Neural cell (in vitro differentiated cells): ENCODE results near the gene ZRANB1. TPM values are rescaled to one million over a fixed set of nuclear protein-coding genes. Genes with fewer than 3 reads are reported as not detected.

ENCODE experiments used
- H2AFZ ChIP-seq: fragments of 200-600, 300-800 bp; sonication (generic), shearing (Covaris generic); 2 replicates; pipeline ENCODE4 v1.6.0; 2014; ENCODE audit warnings: low read depth, mild to moderate bottlenecking, antibody characterized with exemption, low read length, moderate library complexity
- H3F3A ChIP-seq: fragments of 200-600 bp; shearing (Covaris generic); 2 replicates; pipeline ENCODE4 v1.6.1; 2016; ENCODE audit warnings: mild to moderate bottlenecking, moderate library complexity, mixed read lengths, antibody characterized with exemption, low read length; ENCODE audit not compliant: insufficient read depth, poor library complexity, severe bottlenecking
- H3K27ac ChIP-seq: fragments of 200-600, 300-800 bp; sonication (generic), shearing (Covaris generic); 2 replicates; pipeline ENCODE4 v1.5.1; 2014; ENCODE audit warnings: mild to moderate bottlenecking, low read length, moderate library complexity
- H3K27me3 ChIP-seq: fragments of 300-800, 200-600 bp; sonication (generic), shearing (Covaris generic); 2 replicates; pipeline ENCODE4 v1.6.0; 2014; ENCODE audit warnings: mild to moderate bottlenecking, low read depth, low read length, moderate library complexity; ENCODE audit not compliant: insufficient read depth
- H3K36me3 ChIP-seq: fragments of 300-800, 200-600 bp; sonication (generic), shearing (Covaris generic); 2 replicates; pipeline ENCODE4 v1.5.1; 2014; ENCODE audit warnings: mild to moderate bottlenecking, antibody characterized with exemption, low read length, moderate library complexity; ENCODE audit not compliant: insufficient read depth
- H3K4me2 ChIP-seq: fragments of 300-800, 200-600 bp; sonication (generic), shearing (Covaris generic); 2 replicates; pipeline ENCODE4 v1.6.0; 2014; ENCODE audit warnings: mild to moderate bottlenecking, low read length
- H3K4me3 ChIP-seq: fragments of 300-800, 200-600 bp; sonication (generic), shearing (Covaris generic); 2 replicates; pipeline ENCODE4 v1.5.1; 2014; ENCODE audit warnings: mild to moderate bottlenecking, low read length, moderate library complexity
- H3K79me2 ChIP-seq: fragments of 200-600 bp; shearing (Covaris generic); replicated peaks from 2 replicates; pipeline ENCODE4 v1.6.0; 2014; ENCODE audit warnings: mild to moderate bottlenecking, low read length, moderate library complexity; ENCODE audit not compliant: insufficient read depth
- H3K9ac ChIP-seq: fragments of 300-800, 200-600 bp; sonication (generic), shearing (Covaris generic); 2 replicates; pipeline ENCODE4 v1.6.1; 2016; ENCODE audit warnings: mild to moderate bottlenecking, low read length, mixed read lengths
- H3K9me2 ChIP-seq: fragments of 200-600 bp; shearing (Covaris generic); 2 replicates; pipeline ENCODE4 v1.6.1; 2016; ENCODE audit warnings: mild to moderate bottlenecking, low read length, mixed read lengths; ENCODE audit not compliant: insufficient read depth
- H3K9me3 ChIP-seq: fragments of 200-600, 300-800 bp; sonication (generic), shearing (Covaris generic); 2 replicates; pipeline ENCODE4 v1.6.1; 2016; ENCODE audit warnings: mild to moderate bottlenecking, mixed run types, low read length, moderate library complexity, mixed read lengths
- H4K20me1 ChIP-seq: fragments of 200-600 bp; shearing (Covaris generic); 2 replicates; pipeline ENCODE4 v1.6.1; 2016; ENCODE audit warnings: mild to moderate bottlenecking, mixed run types; ENCODE audit not compliant: insufficient read depth
- CTCF ChIP-seq: fragments of 450-650 bp; IDR thresholded peaks from 2 replicates; pipeline ENCODE4 v1.5.1; 2014; ENCODE audit warnings: antibody characterized with exemption, mild to moderate bottlenecking, moderate library complexity; ENCODE audit not compliant: poor library complexity, severe bottlenecking
- EP300 ChIP-seq: fragments of 450-650 bp; conservative IDR thresholded peaks from 2 replicates; pipeline ENCODE4 v1.6.1; 2014; ENCODE audit warnings: antibody characterized with exemption, mild to moderate bottlenecking, moderate library complexity; ENCODE audit not compliant: poor library complexity, severe bottlenecking
- EZH2 ChIP-seq: fragments of 200-600, 300-800 bp; shearing (Covaris generic), sonication (generic); IDR thresholded peaks from 2 replicates; pipeline ENCODE4 v1.6.1; 2014; ENCODE audit warnings: antibody characterized with exemption, low read length, borderline replicate concordance, mild to moderate bottlenecking; ENCODE audit not compliant: insufficient read depth, poor library complexity, severe bottlenecking
- MXI1 ChIP-seq: fragments of 450-650 bp; conservative IDR thresholded peaks from 2 replicates; pipeline ENCODE4 v1.6.1; 2014; ENCODE audit warnings: antibody characterized with exemption, mild to moderate bottlenecking; ENCODE audit not compliant: poor library complexity, severe bottlenecking
- POLR2AphosphoS5 ChIP-seq: IDR thresholded peaks from 2 replicates; pipeline ENCODE4 v1.6.1; 2012
- RAD21 ChIP-seq: fragments of 450-650 bp; conservative IDR thresholded peaks from 2 replicates; pipeline ENCODE4 v1.6.1; 2014; ENCODE audit warnings: antibody characterized with exemption, mild to moderate bottlenecking, moderate library complexity
- REST ChIP-seq: IDR thresholded peaks from 2 replicates; pipeline ENCODE4 v1.6.1; 2012; ENCODE audit warnings: borderline replicate concordance
- SMC3 ChIP-seq: fragments of 450-650 bp; conservative IDR thresholded peaks from 2 replicates; pipeline ENCODE4 v1.6.1; 2014; ENCODE audit warnings: antibody characterized with exemption, mild to moderate bottlenecking, moderate library complexity; ENCODE audit not compliant: poor library complexity
- TAF1 ChIP-seq: IDR thresholded peaks from 2 replicates; pipeline ENCODE4 v1.6.1; 2012; ENCODE audit warnings: low read depth
- polyA plus RNA-seq: library from polyadenylated mRNA; depleted of rRNA; stranded (reverse); fragments of >200 nt; gene quantifications from 2 replicates; pipeline ENCODE4 v1.2.3, GENCODE V29; 2014

Gene ZRANB1
- polyA plus RNA-seq, 1 donor from 2014 or later, result 47.7 TPM

GRCh38 chr10:124943301-124944092 is 1.6 kb downstream of the ZRANB1 start:
- Histone ChIP-seq H3K27me3 (no peaks in the 10 kb centered on the region), H3K4me3 (no peak overlapping the region), H2AFZ (no peak overlapping the region), H3K4me2 (no peak overlapping the region), H3K9me2 (no peaks in the 10 kb centered on the region), H3K36me3 (peaks cover 4% of the 10 kb centered on the region), H3F3A (no peaks in the 10 kb centered on the region), H3K27ac (no peak overlapping the region), H3K9ac (no peak overlapping the region), H3K79me2 (peaks cover 90% of the 10 kb centered on the region), H4K20me1 (no peaks in the 10 kb centered on the region), H3K9me3 (no peaks in the 10 kb centered on the region)
- TF ChIP-seq TAF1 (no peak), EP300 (no peak), REST (no peak), RAD21 (no peak), EZH2 (no peak), MXI1 (no peak), SMC3 (no peak), POLR2AphosphoS5 (no peak), CTCF (no peak)

- Histone ChIP-seq H4K20me1 (no peaks in the 10 kb centered on the region), H3K9ac (no peak overlapping the region)
These were observed 3.1 kb downstream of the ZRANB1 start for GRCh38 chr10:124944982-124945381.

More at GRCh38 chr10:124944982-124945381, 3.1 kb downstream of the ZRANB1 start:
- Histone ChIP-seq H3K4me3 (no peak overlapping the region), H3K4me2 (no peak overlapping the region), H3K9me2 (no peaks in the 10 kb centered on the region), H2AFZ (no peak overlapping the region), H3K36me3 (peaks cover 4% of the 10 kb centered on the region), H3F3A (no peaks in the 10 kb centered on the region), H3K27ac (no peak overlapping the region), H3K9me3 (no peaks in the 10 kb centered on the region), H3K27me3 (no peaks in the 10 kb centered on the region), H3K79me2 (peaks cover 86% of the 10 kb centered on the region)
- TF ChIP-seq EZH2 (no peak), RAD21 (no peak), POLR2AphosphoS5 (no peak), EP300 (no peak), CTCF (no peak), SMC3 (no peak), MXI1 (no peak), TAF1 (no peak)
